Measurements from ENCODE around the gene TM4SF4.

The TM4SF4 gene

DNA sequence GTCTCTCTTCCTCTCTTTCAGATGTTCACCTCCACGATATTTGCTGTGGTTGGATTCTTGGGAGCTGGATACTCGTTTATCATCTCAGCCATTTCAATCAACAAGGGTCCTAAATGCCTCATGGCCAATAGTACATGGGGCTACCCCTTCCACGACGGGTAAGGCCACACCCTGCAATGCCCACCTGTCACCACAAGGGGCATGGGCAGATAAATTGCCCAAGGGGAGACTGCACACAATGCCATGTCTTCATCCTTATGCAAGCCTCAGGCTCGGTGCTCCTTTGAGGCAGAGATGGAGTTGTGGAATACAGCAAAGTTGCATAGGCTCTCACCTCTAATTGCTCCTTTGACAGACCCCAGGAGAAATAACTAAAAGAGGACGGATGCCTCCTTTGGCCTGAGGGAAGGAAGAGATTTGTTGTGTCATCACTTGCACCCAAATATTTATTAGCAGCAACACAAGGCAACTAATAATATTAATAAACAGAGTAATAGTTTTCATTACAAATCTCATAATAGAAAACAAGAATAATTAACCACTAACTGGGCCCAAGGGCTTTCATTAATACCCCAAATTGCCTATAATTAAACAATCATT lies 13.2 kb downstream of the TM4SF4 start:
- DNase-seq, result peak in 1 of 5 donors; percentile 20

- no peak for DNase-seq
Measured at GRCh38 chr3:149489060-149489690, 14.7 kb downstream of the TM4SF4 start.

DNA sequence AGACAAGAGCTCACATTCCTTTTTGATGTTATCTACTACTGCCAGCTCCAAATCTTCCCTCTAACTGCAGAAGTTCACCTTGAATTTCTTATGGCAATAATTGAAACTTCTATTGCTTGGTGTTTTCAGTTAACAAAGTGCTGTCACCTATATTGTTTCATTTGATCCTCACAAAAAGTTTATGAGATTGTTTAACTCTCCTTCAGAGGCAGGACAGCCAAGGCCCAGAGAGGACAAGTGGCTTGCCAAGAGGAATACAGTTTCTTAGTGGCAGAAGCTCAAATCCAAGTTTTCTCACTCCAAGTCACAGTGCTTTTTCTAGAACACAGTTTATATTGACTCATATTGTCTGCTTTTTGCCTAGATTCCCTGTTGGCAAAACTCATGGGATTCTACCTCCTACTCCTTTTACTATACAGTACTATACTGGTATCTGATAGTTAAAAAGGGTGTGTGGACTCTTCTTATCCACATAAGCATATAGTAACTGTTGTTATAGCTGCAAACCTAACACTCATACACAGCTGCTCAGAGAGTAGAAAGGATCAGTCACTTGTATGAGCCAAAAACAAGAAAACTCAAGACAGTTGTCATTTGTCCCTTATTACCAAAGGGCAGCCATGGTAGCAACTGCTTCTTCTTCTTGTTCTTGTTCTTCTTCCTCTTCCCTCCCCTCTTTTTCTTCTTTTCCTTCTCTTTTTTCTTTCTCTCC lies 15.9 kb downstream of the TM4SF4 start:
- DNase-seq, result no peak

- DNase-seq, result no peak
Measured at GRCh38 chr3:149493315-149494021, 19.0 kb downstream of the TM4SF4 start.

GRCh38 chr3:149494022-149494758 lies 19.7 kb downstream of the TM4SF4 start:
- peak in 1 of 5 donors; percentile 26 for DNase-seq

DNA sequence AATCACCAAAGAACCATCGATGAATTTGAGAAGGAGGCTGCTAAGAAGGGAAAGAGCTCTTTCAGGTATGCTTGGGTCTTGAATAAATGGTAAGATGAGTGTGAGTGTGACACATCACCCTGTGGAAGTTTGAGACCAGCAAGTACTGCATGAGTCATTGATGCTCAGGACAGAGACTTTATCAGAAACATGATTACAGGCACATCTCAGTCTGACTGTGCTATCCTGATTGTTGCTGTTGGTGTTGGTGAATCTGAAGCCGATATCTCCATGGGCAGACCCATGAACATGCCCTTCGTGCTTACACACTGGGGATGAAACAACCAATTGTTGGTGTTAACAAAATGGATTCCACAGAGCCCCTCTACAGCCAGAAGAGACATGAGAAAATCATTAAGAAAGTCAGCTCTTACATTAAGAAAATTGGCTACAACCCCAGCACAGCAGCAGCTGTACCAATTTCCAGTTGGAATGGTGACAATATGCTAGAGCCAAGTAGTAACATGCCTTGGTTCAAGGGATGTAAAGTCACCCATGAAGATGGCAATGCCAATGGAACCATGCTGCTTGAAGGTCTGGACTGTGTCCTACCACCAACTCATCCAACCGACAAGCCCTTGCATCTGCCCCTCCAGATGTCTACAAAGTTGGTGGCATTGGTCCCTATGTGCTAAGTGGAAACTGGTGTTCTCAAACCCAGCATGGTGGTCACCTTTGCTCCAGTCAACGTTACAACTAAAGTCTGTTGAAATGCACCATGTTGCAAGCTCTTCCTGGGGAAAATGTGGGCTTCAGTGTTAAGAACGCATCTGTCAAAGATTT lies 20.5 kb downstream of the TM4SF4 start:
- DNase-seq, result no peak

GRCh38 chr3:149495581-149496125 lies 21.2 kb downstream of the TM4SF4 start:
- DNase-seq, result no peak

GRCh38 chr3:149496891-149497290 lies 22.4 kb downstream of the TM4SF4 start:
- no peak for DNase-seq

DNA sequence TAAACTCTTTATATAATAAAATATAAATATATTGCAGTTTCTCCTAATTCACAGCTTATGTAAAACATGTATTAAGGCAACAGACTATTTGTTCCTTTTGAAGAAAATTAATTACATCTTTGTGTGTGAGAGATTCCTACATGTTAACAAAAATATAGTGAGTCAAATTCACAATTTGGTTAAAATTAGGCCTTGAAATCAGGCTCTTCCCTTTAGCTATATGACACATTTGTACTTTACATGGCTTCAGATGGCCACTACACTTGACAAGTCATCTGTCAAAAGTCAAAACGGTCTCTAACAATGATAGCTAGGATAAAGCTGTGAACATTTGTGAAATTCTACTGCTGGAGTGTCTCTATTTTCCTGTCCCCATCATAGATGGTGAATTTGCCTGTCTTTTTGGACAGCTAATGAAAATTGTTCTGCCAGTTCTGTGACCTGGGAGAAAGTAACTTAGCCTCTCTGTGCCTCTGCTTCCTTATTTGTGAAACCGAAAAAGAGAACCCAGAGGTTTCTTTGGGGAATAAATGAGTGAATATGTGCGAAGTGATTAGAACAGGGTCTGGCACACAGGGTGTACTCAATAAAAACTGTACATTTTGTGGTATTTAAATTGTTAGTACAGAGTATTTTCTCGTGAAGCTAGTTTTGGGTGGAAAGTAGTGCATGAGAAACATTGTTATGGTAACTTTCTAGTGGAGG lies 23.6 kb downstream of the TM4SF4 start:
- DNase-seq, result no peak

GRCh38 chr3:149501524-149501923 lies 27.0 kb downstream of the TM4SF4 start:
- DNase-seq, result no peak

- DNase-seq, result no peak
Measured at GRCh38 chr3:149502438-149502837, 27.9 kb downstream of the TM4SF4 start.

DNA sequence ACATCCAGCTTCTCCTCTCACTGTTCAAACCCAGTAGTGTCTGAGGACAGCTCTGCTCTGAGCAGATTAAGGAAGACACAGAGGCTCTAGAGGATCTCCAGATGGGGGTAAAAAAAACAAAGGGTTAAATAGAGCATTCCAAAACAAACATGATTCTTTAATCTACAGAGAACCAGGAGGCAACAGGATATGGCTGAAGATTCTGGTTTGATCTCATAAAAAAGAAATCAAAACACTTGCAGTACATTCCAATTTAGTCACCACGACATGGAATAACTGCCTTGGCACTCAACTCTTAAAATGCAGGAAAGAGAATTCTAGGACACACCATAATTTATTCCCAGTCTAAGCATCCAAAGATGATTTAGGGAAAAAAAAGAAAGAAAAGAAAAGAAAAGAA lies 32.0 kb downstream of the TM4SF4 start:
- DNase-seq, result no peak

GRCh38 chr3:149506965-149507364 lies 32.5 kb downstream of the TM4SF4 start:
- no peak for DNase-seq

DNA sequence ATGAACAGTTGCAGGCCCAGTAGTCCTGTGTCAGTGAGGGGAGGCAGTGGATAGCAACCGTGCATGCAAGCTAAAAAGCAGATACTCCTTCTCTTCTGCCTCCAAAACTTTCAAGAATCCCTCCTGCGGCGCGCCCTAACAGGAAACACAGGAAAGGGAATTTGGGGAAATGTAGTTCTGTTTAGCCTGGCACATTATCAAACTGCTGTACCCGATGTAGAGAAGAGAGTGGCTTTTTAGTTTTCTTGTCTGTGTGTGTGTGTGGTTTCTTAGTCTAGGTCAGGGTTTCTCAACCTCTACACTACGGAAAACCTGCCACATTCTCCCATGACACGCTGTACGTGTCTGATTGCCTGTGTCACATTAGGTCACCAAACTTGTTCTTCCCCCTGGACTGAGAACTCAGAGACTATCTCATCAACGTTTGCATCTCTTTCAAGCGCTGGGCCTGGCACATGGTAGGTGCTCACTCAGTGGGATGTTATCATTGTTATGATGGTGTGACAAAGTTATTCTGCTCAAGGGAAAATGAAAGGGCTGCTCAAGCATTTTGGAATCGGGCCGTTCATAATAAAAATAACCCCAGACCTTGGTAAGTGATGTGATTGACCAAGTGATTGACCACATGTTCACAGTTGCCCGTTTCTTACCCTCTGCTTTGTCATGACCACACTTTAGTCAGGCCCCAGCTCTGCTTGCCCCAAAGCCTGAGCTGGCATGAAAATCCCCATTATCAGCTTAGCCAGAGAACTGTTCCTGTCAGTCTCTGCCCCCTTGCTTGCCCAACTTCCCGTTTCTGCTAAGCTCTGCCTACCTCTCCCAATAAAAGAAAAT lies 33.2 kb downstream of the TM4SF4 start:
- no peak for DNase-seq

DNA sequence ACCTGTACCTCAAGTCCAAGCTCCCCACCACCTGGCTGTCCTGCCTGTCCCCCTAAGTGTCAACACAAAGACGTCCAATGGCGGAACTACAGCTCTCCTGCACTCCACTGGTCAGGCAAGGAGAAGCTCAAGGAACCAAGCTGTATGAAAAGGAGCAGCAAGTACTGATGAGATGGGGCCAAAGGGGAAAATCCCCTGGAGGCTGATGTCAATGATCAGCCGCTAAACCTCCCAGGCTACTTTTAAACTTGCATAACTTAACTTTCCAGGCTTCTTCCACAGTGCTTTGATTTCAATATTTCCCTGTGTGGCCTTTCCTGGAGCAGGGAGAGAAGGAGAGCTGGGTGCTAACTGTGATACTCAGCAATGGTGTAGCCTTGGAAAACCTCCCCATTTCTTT lies 35.0 kb downstream of the TM4SF4 start:
- DNase-seq, result no peak

DNA sequence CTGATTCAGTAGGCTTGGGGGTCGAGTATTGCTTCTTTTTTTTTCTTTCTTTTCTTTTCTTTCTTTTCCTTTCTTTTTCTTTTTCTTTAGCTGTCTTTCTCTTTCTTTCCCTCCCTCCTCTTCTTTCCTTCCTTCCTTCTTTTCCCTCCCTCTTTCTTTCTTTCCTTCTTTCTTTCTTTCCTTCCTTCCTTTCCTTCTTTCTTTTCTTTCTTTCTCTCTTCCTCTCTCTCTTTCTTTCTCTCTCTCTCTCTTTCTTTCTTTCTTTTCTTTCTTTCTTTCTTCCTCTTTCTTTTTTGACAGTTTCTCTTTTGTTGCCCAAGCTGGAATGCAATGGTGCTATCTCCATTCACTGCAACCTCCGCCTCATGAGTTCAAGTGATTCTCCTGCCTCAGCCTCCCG lies 36.0 kb downstream of the TM4SF4 start:
- DNase-seq, result no peak

DNA sequence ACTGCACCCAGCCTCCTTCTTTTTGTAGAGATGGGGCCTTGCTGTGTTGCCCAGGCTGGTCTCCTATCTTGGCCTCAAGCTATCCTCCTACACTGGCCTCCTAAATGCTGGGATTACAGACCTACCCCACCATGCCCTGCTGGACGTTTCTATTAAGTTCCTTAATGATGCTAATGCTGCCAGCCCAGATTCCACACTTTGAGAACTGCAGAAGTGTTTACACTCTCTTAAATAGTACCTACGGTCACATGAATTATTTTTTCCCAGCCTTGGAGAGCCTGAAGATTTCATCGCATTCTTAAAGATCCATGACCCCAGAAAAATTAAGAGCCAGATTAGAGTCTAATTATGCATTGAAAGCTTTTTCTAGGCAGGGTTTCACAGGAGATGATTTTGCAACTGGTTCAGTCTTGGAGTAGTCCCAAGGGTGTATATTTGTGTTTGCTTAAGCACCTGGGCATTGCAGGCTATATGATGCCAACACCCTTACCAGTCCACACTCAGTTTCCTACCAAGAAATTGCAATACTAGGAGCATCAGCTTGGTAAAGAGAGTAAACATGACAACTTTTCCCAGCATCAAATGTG lies 36.6 kb downstream of the TM4SF4 start:
- DNase-seq, result no peak

DNA sequence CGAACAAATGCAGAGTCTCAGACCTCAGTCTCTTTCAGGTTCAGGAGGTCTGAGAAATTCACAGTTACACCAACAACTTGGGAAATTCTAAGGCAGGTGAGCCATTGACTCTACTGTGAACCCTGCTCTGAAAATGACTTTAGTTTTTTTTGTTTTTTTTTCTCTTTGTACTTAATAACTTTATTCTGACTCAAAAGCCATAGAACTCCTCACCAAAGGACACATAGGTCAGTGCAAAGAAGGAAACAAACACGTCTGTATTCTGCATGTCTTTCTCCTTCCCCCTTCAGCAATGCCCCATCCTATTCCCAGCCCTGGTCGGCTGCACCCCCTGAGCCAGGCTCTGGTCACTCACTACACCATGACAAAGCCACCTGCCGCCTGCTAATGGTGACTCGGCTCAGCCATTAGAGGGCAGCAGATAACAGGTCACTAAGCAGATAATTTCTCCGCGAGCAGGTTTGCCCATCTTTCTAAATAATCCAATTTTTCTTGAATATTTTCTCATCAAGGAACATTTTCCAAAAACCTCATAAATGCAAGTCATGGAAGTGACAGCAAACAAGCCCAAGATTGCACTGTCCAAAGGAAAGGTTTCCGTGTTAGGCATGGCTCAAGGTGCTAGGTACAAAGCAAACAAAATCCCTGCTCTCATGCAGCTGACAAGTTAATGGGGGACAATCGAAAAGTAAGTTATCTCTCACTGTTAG lies 37.7 kb downstream of the TM4SF4 start:
- peak in 2 of 5 donors; percentile 1 to 26 for DNase-seq

GRCh38 chr3:149514471-149514870 lies 40.0 kb downstream of the TM4SF4 start:
- DNase-seq, result no peak
